Measurements from ENCODE around the gene PPP2R2C. TPM values are rescaled to one million over a fixed set of nuclear protein-coding genes. Genes with fewer than 3 reads are reported as not detected.

Gene PPP2R2C
- total RNA-seq, 4 donors from 2014 or later = 0.50 to 2.7 (median 1.4) TPM

- no peaks in the 10 kb centered on the region for H3K36me3 ChIP-seq
- no peak overlapping the region for H3K27ac ChIP-seq (replicated peaks in 1 of 4)
- no peaks in the 10 kb centered on the region for H3K9me3 ChIP-seq
- H3K4me3 ChIP-seq = no peak overlapping the region
- 55% methylated on average over 3 of the region's 3 CpGs for WGBS
- H3K4me1 ChIP-seq = peaks cover 12 to 24% (median 23%) of the 10 kb centered on the region in 4 donors
- peak; percentile 55 for DNase-seq (ENCODE audit: extremely low spot score)
- no peak for TF ChIP-seq EP300 (IDR thresholded peaks at IDR 0.05)
- no peak for TF ChIP-seq POLR2AphosphoS5 (IDR thresholded peaks at IDR 0.05)
- TF ChIP-seq POLR2A (IDR thresholded peaks at IDR 0.05; ENCODE audit: low read depth) = no peak
- TF ChIP-seq CTCF (IDR thresholded peaks at IDR 0.05) = no peak
- peaks cover 0 to 87% (median 13%) of the 10 kb centered on the region in 4 donors for H3K27me3 ChIP-seq
- intact Hi-C loops (cut with DNase I) = no loop called here
Observed at GRCh38 chr4:6469144-6469543, 3.3 kb downstream of the PPP2R2C start.

- peaks cover 0 to 87% (median 13%) of the 10 kb centered on the region in 4 donors for H3K27me3 ChIP-seq
- no peaks in the 10 kb centered on the region for H3K36me3 ChIP-seq
- no peaks in the 10 kb centered on the region for H3K9me3 ChIP-seq
- peaks cover 12 to 24% (median 23%) of the 10 kb centered on the region in 4 donors for H3K4me1 ChIP-seq
- intact Hi-C loops (cut with DNase I) = no loop called here
- TF ChIP-seq EP300 (IDR thresholded peaks at IDR 0.05) (no peak), CTCF (IDR thresholded peaks at IDR 0.05) (no peak), POLR2A (IDR thresholded peaks at IDR 0.05; ENCODE audit: low read depth) (no peak), POLR2AphosphoS5 (IDR thresholded peaks at IDR 0.05) (no peak)
- 100% methylated on average over 1 of the region's 1 CpG for WGBS
- DNase-seq (ENCODE audit: extremely low spot score) = no peak
- H3K27ac ChIP-seq (replicated peaks in 1 of 4) = no peak overlapping the region
- H3K4me3 ChIP-seq = no peak overlapping the region
Observed at GRCh38 chr4:6468376-6468775, 4.0 kb downstream of the PPP2R2C start.

- DNase-seq (ENCODE audit: extremely low spot score) = peak; percentile 75
- H3K27me3 ChIP-seq = peaks cover 0 to 83% (median 13%) of the 10 kb centered on the region in 4 donors
Observed at GRCh38 chr4:6467600-6467999, 4.8 kb downstream of the PPP2R2C start.

GRCh38 chr4:6466756-6467381 lies 5.5 kb downstream of the PPP2R2C start:
- 80% methylated on average over 9 of the region's 9 CpGs for WGBS
- H3K4me3 ChIP-seq = no peak overlapping the region
- H3K27ac ChIP-seq (replicated peaks in 1 of 4) = no peak overlapping the region
- intact Hi-C loops (cut with DNase I) = no loop called here
- H3K27me3 ChIP-seq = peaks cover 0 to 79% (median 11%) of the 10 kb centered on the region in 4 donors
- peak; percentile 53 for DNase-seq (ENCODE audit: extremely low spot score)
- H3K4me1 ChIP-seq = peaks cover 12 to 20% (median 20%) of the 10 kb centered on the region in 4 donors
- H3K9me3 ChIP-seq = no peaks in the 10 kb centered on the region
- H3K36me3 ChIP-seq = no peaks in the 10 kb centered on the region
- TF ChIP-seq EP300 (IDR thresholded peaks at IDR 0.05) (no peak), CTCF (IDR thresholded peaks at IDR 0.05) (no peak), POLR2AphosphoS5 (IDR thresholded peaks at IDR 0.05) (no peak), POLR2A (IDR thresholded peaks at IDR 0.05; ENCODE audit: low read depth) (no peak)

More at GRCh38 chr4:6467600-6467999, 4.8 kb downstream of the PPP2R2C start:
- no peaks in the 10 kb centered on the region for H3K36me3 ChIP-seq
- H3K27ac ChIP-seq (replicated peaks in 1 of 4) = no peak overlapping the region
- 81% methylated on average over 6 of the region's 6 CpGs for WGBS
- intact Hi-C loops (cut with DNase I) = no loop called here
- peaks cover 12 to 24% (median 23%) of the 10 kb centered on the region in 4 donors for H3K4me1 ChIP-seq
- H3K9me3 ChIP-seq = no peaks in the 10 kb centered on the region
- TF ChIP-seq POLR2A (IDR thresholded peaks at IDR 0.05; ENCODE audit: low read depth) (no peak), EP300 (IDR thresholded peaks at IDR 0.05) (no peak), POLR2AphosphoS5 (IDR thresholded peaks at IDR 0.05) (no peak), CTCF (IDR thresholded peaks at IDR 0.05) (no peak)
- H3K4me3 ChIP-seq = no peak overlapping the region
